Activated CD8-positive, alpha-beta memory T cell treated with anti-CD3 and anti-CD28 coated beads for 36 hours (primary cell): ENCODE results near the gene GOLGA6L2. TPM values are rescaled to one million over a fixed set of nuclear protein-coding genes. Genes with fewer than 3 reads are reported as not detected.

ENCODE experiments used
- CTCF ChIA-PET: fragments of 350-600 bp; sonication (Branson Sonifier 250); formaldehyde crosslinking; loops from one replicate; lab custom pipeline; 2021; ENCODE audit warnings: antibody characterized with exemption; lab: Charles Lee
- POLR2A ChIA-PET: fragments of 350-600 bp; sonication (Branson Sonifier 250); formaldehyde crosslinking; loops from one replicate; lab custom pipeline; 2021; ENCODE audit warnings: antibody characterized with exemption; lab: Charles Lee
- total RNA-seq, 2 experiments: library from RNA; stranded (reverse); gene quantifications; one replicate each; pipeline ENCODE4 v1.2.3, GENCODE V29; 2021

The GOLGA6L2 gene
- total RNA-seq, 2 experiments from 2014 or later, result not detected

DNA sequence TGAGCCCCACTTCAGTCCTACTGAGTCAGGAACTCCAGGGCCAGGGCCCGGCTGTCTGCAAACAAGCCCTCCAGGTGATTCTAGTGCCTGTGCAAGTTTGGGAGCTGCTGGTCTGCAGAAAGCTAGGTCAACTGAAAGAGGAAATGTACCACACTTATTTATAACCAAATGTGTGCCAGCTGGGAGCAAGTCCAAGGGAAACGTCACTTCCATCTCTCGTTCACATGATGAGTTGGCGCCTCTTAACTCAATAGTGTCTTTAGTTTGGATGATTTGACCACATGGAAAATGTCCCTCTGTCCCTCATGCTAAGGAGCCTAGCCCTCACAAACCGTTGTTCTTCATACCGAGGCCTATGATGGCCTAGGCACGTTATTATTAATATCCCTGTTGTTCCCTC lies 49.3 kb downstream of the GOLGA6L2 start:
- CTCF ChIA-PET, result no interaction called here
- POLR2A ChIA-PET, result no interaction called here

DNA sequence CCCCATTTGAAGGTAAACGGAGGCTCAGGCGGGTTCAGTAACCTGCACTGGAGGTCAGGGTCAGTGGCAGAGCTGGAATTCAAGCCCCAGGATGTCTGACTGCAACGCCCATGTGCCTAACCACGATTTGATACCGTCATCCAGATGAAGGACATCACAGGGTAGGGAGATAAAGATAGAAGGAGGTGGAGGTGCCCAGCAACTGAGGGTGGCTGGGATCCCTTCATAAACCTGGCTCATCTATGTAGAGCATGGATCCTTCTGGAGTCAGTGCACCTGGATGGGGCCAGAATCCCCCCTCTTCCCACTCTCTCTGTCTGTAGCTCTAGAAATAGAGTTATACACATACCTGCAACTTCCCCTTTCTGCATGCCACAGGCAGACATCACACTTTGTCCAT lies 51.2 kb downstream of the GOLGA6L2 start:
- POLR2A ChIA-PET, result no interaction called here
- CTCF ChIA-PET, result no interaction called here

DNA sequence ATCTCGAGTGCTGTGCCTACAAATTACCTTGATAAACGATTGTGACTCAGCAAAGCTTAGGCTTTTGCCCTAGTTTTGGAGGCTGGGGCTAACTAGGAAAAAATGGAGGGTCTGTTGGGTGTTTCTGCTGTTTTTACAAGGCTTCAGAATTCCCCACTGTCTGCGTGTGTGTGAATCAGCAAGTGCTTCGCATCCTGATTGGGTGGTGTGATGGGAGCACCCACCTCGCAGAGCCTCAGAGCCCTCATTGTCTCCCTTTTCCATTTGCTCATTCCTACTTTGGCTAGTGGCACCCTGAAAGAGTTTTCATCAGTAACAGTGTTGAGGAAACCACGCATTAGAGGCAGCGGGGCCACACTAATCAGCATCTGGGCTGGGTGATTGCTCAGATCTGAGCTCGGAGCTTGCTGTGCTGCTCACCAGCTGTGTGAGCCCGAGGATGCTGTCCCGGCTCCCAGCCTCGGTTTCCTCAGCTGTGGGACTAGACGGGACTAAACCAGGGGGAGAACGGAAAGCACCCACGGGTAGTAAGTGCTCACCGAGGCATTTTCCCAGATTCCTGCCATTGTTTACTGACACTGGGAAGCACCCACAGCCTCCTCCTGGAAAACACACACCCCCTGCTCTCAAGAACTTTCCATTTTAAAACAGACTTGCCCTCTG lies 51.9 kb downstream of the GOLGA6L2 start:
- ChIA-PET CTCF (no interaction called here), POLR2A (no interaction called here)

Other genes starting within 250 kb of the GOLGA6L2 start
- gene GOLGA6L26, start 113.0 kb downstream of the GOLGA6L2 start, total RNA-seq, result not detected
- under 1 TPM in 1 of 2 experiments, not detected in 1; 0.11 TPM for gene GOLGA8S, start 92.5 kb downstream of the GOLGA6L2 start, total RNA-seq
- 1 to 10 TPM; 1.1 TPM for gene MKRN3, start 118.4 kb upstream of the GOLGA6L2 start, total RNA-seq
- not detected for gene MAGEL2, start 200.6 kb upstream of the GOLGA6L2 start, total RNA-seq
- gene NDN, start 240.1 kb upstream of the GOLGA6L2 start, total RNA-seq, result 1 to 10 TPM; 1.3 to 1.4 TPM